GM12878 (cell line): ENCODE results near the gene FAM222A. TPM values are rescaled to one million over a fixed set of nuclear protein-coding genes. Genes with fewer than 3 reads are reported as not detected.

Source experiments
- ATAC-seq: fragments of 200-7000 bp; cut with Tn5 transposase; 3 replicates; pipeline ENCODE4 v1.9.1; 2020; ENCODE audit warnings: mild to moderate bottlenecking, moderate library complexity
- BruUV-seq: library from RNA; stranded (reverse); fragments of 400-500 nt; replicated peaks from 2 replicates; lab custom pipeline; 2021; lab: Mats Ljungman, UMichigan
- CTCF ChIA-PET: fragments of 300-600 bp; sonication (Branson Sonifier 250); formaldehyde crosslinking; extraction: SDS; loops from one replicate; lab custom pipeline; 2021; ENCODE audit warnings: inconsistent platforms; lab: Yijun Ruan, JAX
- POLR2A ChIA-PET: fragments of 350-600 bp; formaldehyde crosslinking; extraction: SDS; loops from one replicate; lab custom pipeline; 2021; ENCODE audit warnings: inconsistent platforms; lab: Charles Lee
- RAD21 ChIA-PET: fragments of 300-600 bp; sonication (Branson Sonifier 250); formaldehyde crosslinking; loops from one replicate; lab custom pipeline; 2023; ENCODE audit warnings: antibody characterized with exemption; ENCODE audit not compliant: unreplicated experiment; lab: Charles Lee
- SMC1A ChIA-PET: fragments of 300-600 bp; sonication (Branson Sonifier 250); formaldehyde crosslinking; loops from one replicate; lab custom pipeline; 2023; ENCODE audit not compliant: unreplicated experiment, uncharacterized antibody; lab: Charles Lee
- DNase-seq: peaks from one replicate; pipeline ENCODE4 v3.0.0-alpha.2; 2011; ENCODE audit warnings: low read depth, low spot score
- FAIRE-seq: peaks from 3 replicates; lab custom pipeline; 2011; peaks lifted over from hg19 to GRCh38; lab: Jason Lieb, UNC
- H2AFZ ChIP-seq: 2 replicates; pipeline ENCODE4 v1.6.0; 2011; ENCODE audit warnings: low read depth, low read length, control low read depth; ENCODE audit not compliant: control insufficient read depth
- H3K27ac ChIP-seq: 2 replicates; pipeline ENCODE4 v1.5.1; 2011; ENCODE audit warnings: control low read depth; ENCODE audit not compliant: control insufficient read depth, insufficient read depth
- H3K27me3 ChIP-seq, 2 experiments: replicated peaks in 1 of 2; 2 replicates each; pipeline versions ENCODE4 v1.6.0 to v1.6.1; 2011; ENCODE audit warnings: low read length in 1 of 2; ENCODE audit not compliant: control insufficient read depth in 2 of 2, insufficient read depth in 2 of 2
- H3K36me3 ChIP-seq, 2 experiments: 2 replicates each; pipeline ENCODE4 v1.5.1; 2011; ENCODE audit warnings: low read length in 1 of 2; ENCODE audit not compliant: control insufficient read depth in 2 of 2, insufficient read depth in 2 of 2
- H3K4me1 ChIP-seq: 2 replicates; pipeline ENCODE4 v1.6.1; 2011; ENCODE audit warnings: mild to moderate bottlenecking, low read length, moderate library complexity, mixed read lengths; ENCODE audit not compliant: control insufficient read depth, insufficient read depth
- H3K4me2 ChIP-seq: 2 replicates; pipeline ENCODE4 v1.6.0; 2011; ENCODE audit warnings: control low read depth; ENCODE audit not compliant: control insufficient read depth, insufficient read depth
- H3K4me3 ChIP-seq: fragments of 200-600 bp; sonication (generic); 2 replicates; pipeline ENCODE4 v1.5.1; 2016
- H3K79me2 ChIP-seq: 2 replicates; pipeline ENCODE4 v1.6.0; 2011; ENCODE audit warnings: low read length; ENCODE audit not compliant: control insufficient read depth, insufficient read depth
- H3K9ac ChIP-seq: 2 replicates; pipeline ENCODE4 v1.8.0; 2011; ENCODE audit warnings: low read length, control low read depth, mixed read lengths; ENCODE audit not compliant: control insufficient read depth, insufficient read depth
- H3K9me3 ChIP-seq: replicated peaks from 3 replicates; pipeline ENCODE4 v1.5.1; 2011; ENCODE audit warnings: mild to moderate bottlenecking, low read length; ENCODE audit not compliant: control insufficient read depth, insufficient read depth
- H4K20me1 ChIP-seq: 2 replicates; pipeline ENCODE4 v1.6.0; 2011; ENCODE audit not compliant: control insufficient read depth, insufficient read depth
- ATF7 ChIP-seq: fragments of 450-650 bp; IDR thresholded peaks from 2 replicates; pipeline ENCODE4 v1.6.1; 2016; ENCODE audit warnings: low read depth, mild to moderate bottlenecking
- CBX5 ChIP-seq: sonication (generic); IDR thresholded peaks from 2 replicates; pipeline ENCODE4 v1.6.1; 2016; ENCODE audit warnings: low read depth, moderate library complexity, mild to moderate bottlenecking, inconsistent platforms
- ETV6 ChIP-seq, 2 experiments: fragments of 450-650 bp in 1 of 2; IDR thresholded peaks in 1 of 2; conservative IDR thresholded peaks in 1 of 2; 2 replicates each; pipeline ENCODE4 v1.6.1; 2014; ENCODE audit warnings: antibody characterized with exemption in 1 of 2, borderline replicate concordance in 1 of 2, low read depth in 1 of 2, mild to moderate bottlenecking in 1 of 2, moderate library complexity in 1 of 2
- HDGF ChIP-seq: fragments of 450-650 bp; IDR thresholded peaks from 2 replicates; pipeline ENCODE4 v1.6.1; 2016; ENCODE audit warnings: antibody characterized with exemption
- LARP7 ChIP-seq: fragments of 450-650 bp; IDR thresholded peaks from 2 replicates; pipeline ENCODE4 v1.6.1; 2017; ENCODE audit warnings: mild to moderate bottlenecking
- MEF2B ChIP-seq: fragments of 450-650 bp; IDR thresholded peaks from 2 replicates; pipeline ENCODE4 v1.6.1; 2018; ENCODE audit warnings: mild to moderate bottlenecking, moderate library complexity; ENCODE audit not compliant: partially characterized antibody, poor library complexity, severe bottlenecking
- MLLT1 ChIP-seq: fragments of 450-650 bp; IDR thresholded peaks from 2 replicates; pipeline ENCODE4 v1.6.1; 2016; ENCODE audit warnings: mild to moderate bottlenecking
- NFYA ChIP-seq: IDR thresholded peaks from 2 replicates; pipeline ENCODE4 v1.6.1; 2011; ENCODE audit warnings: low read depth, mild to moderate bottlenecking, low read length, improper control_type of control experiment, borderline replicate concordance
- POU2F2 ChIP-seq: IDR thresholded peaks from 3 replicates; pipeline ENCODE4 v1.6.1; 2011; ENCODE audit warnings: low read depth, mild to moderate bottlenecking, low read length, borderline replicate concordance
- SMARCA5 ChIP-seq: fragments of 450-650 bp; IDR thresholded peaks from 2 replicates; pipeline ENCODE4 v1.6.1; 2017; ENCODE audit warnings: mild to moderate bottlenecking
- SMC3 ChIP-seq: IDR thresholded peaks from 2 replicates; pipeline ENCODE4 v1.6.1; 2011; ENCODE audit warnings: low read length, improper control_type of control experiment, borderline replicate concordance
- YY1 ChIP-seq: IDR thresholded peaks from 2 replicates; pipeline ENCODE4 v1.6.1; 2011; ENCODE audit warnings: low read depth, mild to moderate bottlenecking, low read length
- ZNF24 ChIP-seq: fragments of 450-650 bp; IDR thresholded peaks from 2 replicates; pipeline ENCODE4 v1.6.1; 2017; ENCODE audit warnings: antibody characterized with exemption, mild to moderate bottlenecking
- WGBS: methylation state at CpG from one replicate; pipeline ENCODE4 v1.1.6; 2016; ENCODE audit warnings: low lambda C conversion rate; ENCODE audit not compliant: insufficient replicate concordance, insufficient coverage; ENCODE audit errors: missing lambda C conversion rate; 5-methylcytosine and 5-hydroxymethylcytosine counted together
- in situ Hi-C: fragments of 300-500 bp; cut with MboI; formaldehyde crosslinking; loops from 9 replicates; pipeline ENCODE4 v1.14.3; 2018; ENCODE audit warnings: mixed read lengths
- intact Hi-C: fragments of 100-400 bp; cut with micrococcal nuclease; formaldehyde crosslinking; loops from one replicate; pipeline ENCODE4 v1.14.2; 2022; ENCODE audit not compliant: unreplicated experiment
- polyA plus RNA-seq, 11 experiments: library from polyadenylated mRNA; depleted of rRNA in 4 of 11; unstranded in 6 of 11; stranded (reverse) in 5 of 11; fragments of >200 nt; fragmentation: Nextera tagmentation in 4 of 11; fragmentation: Illumina TruSeq in 1 of 11; extraction: Ambion mirVana in 4 of 11; extraction: Trizol in 1 of 11; gene quantifications; 1 replicate in 1 of 11; 2 replicates in 10 of 11; pipeline versions ENCODE4 v1.2.1 to v1.2.3, GENCODE V29; 2011 to 2016; ENCODE audit warnings: inconsistent platforms in 2 of 11, missing spikeins in 2 of 11, low read depth in 1 of 11
- total RNA-seq, 4 experiments: library from RNA; depleted of rRNA in 3 of 4; stranded (reverse); fragments of >200 nt in 3 of 4; fragmentation: Illumina TruSeq in 1 of 4; extraction: Trizol in 1 of 4; gene quantifications; 2 replicates each; pipeline versions ENCODE4 v1.2.1 to v1.2.3, GENCODE V29; 2013 to 2021
- TF ChIP-seq, protein P1 (sequence below): fragments of 450-650 bp; IDR thresholded peaks from 2 replicates; pipeline ENCODE4 v1.6.1; 2017; ENCODE audit warnings: mild to moderate bottlenecking, moderate library complexity
- TF ChIP-seq, protein P2 (sequence below): IDR thresholded peaks from 2 replicates; pipeline ENCODE4 v1.6.1; 2011; ENCODE audit warnings: low read depth, low read length, improper control_type of control experiment, borderline replicate concordance

Gene FAM222A
- total and polyA plus RNA-seq, 10 of the 15 experiments (the other 5 are each of a cell fraction or from before 2014, with no cell fraction given): 0.04 to 0.49 (median 0.14) TPM; not detected in 3

DNA sequence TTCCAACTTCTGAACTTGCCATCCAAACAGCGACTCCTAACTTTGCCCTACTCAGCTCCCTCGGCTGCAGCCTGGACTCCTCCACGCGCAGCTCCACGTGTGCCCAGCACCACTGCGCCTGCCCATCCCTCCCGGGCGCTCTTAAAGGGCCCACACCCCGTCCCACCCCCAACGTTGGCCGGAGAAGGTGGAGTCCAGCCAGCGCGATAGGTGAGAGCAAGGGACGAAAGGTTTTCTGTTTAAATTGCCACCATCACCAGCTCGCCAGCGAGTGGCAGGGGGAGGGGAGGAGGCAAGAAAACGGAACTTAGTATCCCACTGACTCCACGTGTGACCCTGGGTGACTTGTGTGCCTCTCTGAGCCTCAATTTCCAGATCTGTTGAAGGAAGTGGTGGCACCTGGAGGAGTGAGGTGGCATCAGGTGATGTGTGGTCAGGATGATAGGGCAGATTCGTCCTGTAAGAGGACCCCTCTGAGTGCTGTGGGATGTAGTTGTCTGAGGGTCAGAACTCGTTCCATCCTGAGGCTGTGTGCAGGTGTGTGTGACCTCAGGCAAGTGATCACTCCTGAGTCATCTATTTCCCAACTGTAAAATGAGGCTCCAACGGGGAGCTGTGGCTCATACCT is 59.9 kb downstream of the FAM222A start (continued):
- TF ChIP-seq, protein P1, sequence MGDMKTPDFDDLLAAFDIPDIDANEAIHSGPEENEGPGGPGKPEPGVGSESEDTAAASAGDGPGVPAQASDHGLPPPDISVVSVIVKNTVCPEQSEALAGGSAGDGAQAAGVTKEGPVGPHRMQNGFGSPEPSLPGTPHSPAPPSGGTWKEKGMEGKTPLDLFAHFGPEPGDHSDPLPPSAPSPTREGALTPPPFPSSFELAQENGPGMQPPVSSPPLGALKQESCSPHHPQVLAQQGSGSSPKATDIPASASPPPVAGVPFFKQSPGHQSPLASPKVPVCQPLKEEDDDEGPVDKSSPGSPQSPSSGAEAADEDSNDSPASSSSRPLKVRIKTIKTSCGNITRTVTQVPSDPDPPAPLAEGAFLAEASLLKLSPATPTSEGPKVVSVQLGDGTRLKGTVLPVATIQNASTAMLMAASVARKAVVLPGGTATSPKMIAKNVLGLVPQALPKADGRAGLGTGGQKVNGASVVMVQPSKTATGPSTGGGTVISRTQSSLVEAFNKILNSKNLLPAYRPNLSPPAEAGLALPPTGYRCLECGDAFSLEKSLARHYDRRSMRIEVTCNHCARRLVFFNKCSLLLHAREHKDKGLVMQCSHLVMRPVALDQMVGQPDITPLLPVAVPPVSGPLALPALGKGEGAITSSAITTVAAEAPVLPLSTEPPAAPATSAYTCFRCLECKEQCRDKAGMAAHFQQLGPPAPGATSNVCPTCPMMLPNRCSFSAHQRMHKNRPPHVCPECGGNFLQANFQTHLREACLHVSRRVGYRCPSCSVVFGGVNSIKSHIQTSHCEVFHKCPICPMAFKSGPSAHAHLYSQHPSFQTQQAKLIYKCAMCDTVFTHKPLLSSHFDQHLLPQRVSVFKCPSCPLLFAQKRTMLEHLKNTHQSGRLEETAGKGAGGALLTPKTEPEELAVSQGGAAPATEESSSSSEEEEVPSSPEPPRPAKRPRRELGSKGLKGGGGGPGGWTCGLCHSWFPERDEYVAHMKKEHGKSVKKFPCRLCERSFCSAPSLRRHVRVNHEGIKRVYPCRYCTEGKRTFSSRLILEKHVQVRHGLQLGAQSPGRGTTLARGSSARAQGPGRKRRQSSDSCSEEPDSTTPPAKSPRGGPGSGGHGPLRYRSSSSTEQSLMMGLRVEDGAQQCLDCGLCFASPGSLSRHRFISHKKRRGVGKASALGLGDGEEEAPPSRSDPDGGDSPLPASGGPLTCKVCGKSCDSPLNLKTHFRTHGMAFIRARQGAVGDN: no peak
- no peak for TF ChIP-seq POU2F2
- TF ChIP-seq MEF2B: no peak
- TF ChIP-seq ETV6 (conservative IDR thresholded peaks at IDR 0.05 in 1 of 2, IDR thresholded peaks at IDR 0.05 in 1 of 2; ENCODE audit: borderline replicate concordance in 1 of 2, low read depth in 1 of 2): no peak
- TF ChIP-seq HDGF: no peak

DNA sequence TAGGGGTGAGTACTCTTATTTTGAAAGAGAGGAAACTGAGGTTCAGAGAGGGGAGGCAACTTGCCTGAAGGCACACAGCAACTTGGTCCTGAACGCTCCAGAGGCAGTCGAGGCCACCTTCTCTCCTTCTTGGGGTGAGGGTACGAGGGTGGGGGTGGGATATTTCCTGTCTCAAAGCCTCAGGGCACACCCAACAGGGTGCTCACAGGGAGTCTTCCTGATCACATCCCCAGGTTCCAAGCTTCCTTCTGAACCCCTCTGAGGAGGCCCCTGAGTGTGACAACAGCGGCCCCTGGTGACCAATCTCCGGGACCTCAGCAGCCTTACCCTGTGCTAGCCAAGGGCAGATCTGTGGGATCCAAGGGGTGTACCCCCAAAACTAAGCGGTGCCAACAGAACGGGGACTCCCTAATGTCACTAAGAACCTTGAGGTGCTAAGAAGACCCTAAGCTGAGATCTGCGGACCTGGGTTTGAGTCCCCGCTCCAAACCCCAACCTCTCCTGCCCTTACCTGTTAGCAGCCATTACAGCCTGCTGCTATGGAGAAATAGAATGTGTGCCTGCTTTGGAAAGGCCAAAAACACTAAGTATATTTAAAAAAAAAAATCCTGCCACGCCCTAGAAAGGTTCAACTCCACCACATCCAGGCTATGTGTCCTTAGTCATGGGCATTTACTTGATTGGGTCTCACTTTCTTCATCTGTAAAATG is 61.7 kb downstream of the FAM222A start:
- no peaks in the 10 kb centered on the region for H3K27me3 ChIP-seq
- no peaks in the 10 kb centered on the region for H4K20me1 ChIP-seq
- ChIA-PET CTCF (interaction anchor here (0.5 to 5.4 kb wide), 15 partner anchors 9 to 664 kb away, joined by 3 to 56 read pairs (median 4); no protein-coding TSS in a partner anchor), RAD21 (interaction anchor here (0.8 to 2.6 kb wide), 3 partner anchors 9 to 347 kb away, joined by 3 to 16 read pairs (median 5); no protein-coding TSS in a partner anchor), SMC1A (interaction anchor here (1.1 to 3.3 kb wide), 4 partner anchors 177 to 342 kb away, joined by 3 to 14 read pairs (median 4); no protein-coding TSS in a partner anchor), POLR2A (no interaction called here)
- in situ Hi-C loops: loop anchor here (5.0 kb wide), 3 partner anchors 183 to 343 kb away; no protein-coding TSS in a partner anchor
- H3K4me1 ChIP-seq: no peaks in the 10 kb centered on the region
- no peak for FAIRE-seq
- WGBS: 26% methylated on average over 10 of the region's 10 CpGs
- no peak overlapping the region for H2AFZ ChIP-seq
- DNase-seq: no peak
- intact Hi-C loops: loop anchor here (1.0 kb wide), 3 partner anchors 178 to 343 kb away; no protein-coding TSS in a partner anchor
- no peak overlapping the region for H3K4me2 ChIP-seq
- no peaks in the 10 kb centered on the region for H3K36me3 ChIP-seq
- no peaks in the 10 kb centered on the region for H3K79me2 ChIP-seq
- no TSS peak for BruUV-seq
- H3K27ac ChIP-seq: no peak overlapping the region
- no peak overlapping the region for H3K9ac ChIP-seq
- H3K4me3 ChIP-seq: no peak overlapping the region
- ATAC-seq: peak; percentile 87
- no peaks in the 10 kb centered on the region; the same call in 2 of the 3 replicates for H3K9me3 ChIP-seq
- TF ChIP-seq SMARCA5 (peak; percentile 84), ZNF24 (no peak), LARP7 (0 out of 2 replicates have a peak, but pooled peaks have one; percentile 39), CBX5 (no peak), NFYA (no peak), MLLT1 (no peak), YY1 (0 out of 2 replicates have a peak, but pooled peaks have one; percentile 39), ATF7 (no peak), SMC3 (peak; percentile 75)
- TF ChIP-seq, protein P2, sequence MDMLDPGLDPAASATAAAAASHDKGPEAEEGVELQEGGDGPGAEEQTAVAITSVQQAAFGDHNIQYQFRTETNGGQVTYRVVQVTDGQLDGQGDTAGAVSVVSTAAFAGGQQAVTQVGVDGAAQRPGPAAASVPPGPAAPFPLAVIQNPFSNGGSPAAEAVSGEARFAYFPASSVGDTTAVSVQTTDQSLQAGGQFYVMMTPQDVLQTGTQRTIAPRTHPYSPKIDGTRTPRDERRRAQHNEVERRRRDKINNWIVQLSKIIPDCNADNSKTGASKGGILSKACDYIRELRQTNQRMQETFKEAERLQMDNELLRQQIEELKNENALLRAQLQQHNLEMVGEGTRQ: no peak
